HG03108 (cell line): ENCODE measurements around the gene PDE4D.
"Not testable (repeated sequence)": the region's sequence is repeated elsewhere in the genome, so short reads cannot be mapped to it uniquely, and the experiment has no call there.

ENCODE experiments used
- ATAC-seq: cut with Tn5 transposase; IDR thresholded peaks from one replicate; pipeline ENCODE4 v1.9.1; 2021; ENCODE audit warnings: moderate library complexity; ENCODE audit not compliant: unreplicated experiment

The PDE4D gene

DNA sequence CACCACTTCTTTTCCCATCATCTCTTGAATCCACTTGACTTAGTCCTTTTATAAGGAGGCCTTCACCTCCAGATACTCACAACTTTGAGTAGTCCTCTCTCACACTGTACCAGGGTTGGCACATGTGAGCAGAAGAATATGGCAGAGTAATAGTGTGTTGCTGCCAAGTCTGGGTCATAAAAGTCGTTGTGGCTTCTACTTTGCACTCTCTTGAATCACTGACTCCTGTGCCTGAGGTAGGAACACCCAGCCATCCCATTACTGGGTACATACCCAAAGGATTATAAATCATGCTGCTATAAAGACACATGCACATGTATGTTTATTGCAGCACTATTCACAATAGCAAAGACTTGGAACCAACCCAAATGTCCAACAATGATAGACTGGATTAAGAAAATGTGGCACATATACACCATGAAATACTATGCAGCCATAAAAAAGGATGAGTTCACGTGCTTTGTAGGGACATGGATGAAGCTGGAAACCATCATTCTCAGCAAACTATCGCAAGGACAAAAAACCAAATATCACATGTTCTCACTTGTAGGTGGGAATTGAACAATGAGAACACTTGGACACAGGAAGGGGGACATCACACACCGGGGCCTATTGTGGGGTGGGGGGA is 145.4 kb downstream of the PDE4D start:
- ATAC-seq: not testable (repeated sequence)

DNA sequence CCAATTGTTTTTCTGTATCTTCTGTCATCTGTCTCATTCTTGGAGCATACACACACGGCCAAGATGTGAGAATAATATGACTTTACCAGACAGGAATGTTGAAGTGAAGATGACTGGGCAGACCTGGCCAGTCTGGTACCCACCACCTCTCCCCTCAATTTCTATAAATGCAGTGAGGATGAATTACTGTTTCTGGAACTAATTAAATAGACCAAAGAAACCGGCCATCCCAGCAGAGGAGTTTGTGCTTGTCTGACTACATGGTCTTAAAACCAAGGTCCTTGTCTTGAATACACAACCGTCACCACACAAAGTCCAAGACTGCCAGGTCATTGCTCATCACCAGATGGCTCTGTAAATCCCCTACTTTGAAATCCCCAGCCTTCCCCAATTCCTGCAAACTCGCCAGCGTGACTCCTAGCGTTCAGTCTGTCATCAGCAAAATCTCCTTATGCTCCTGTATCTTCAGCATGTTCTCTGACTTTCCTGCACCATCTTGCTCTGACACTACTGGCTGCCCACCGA is 147.2 kb downstream of the PDE4D start:
- no peak for ATAC-seq

DNA sequence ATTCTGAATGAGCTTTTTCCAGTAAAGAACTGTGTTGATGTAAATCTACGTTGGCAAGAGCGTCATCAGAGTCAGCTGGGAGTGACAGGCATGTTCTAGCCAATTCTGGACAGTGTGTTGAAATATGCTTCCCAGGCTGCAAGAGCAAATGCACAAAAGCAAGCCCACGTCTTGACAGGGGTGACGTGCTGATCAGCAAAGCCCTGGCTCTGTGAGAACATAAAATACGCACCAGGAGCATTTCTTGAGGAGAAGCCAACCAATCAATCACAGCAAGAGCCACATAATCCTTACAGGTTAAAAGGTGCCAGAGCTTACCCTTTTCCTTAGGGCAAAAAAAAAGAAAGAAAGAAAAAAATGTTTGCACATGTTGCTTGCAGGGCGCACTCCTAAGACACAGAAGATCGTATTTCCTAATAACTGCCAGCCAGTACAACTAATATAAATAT is 148.1 kb downstream of the PDE4D start:
- no peak for ATAC-seq

DNA sequence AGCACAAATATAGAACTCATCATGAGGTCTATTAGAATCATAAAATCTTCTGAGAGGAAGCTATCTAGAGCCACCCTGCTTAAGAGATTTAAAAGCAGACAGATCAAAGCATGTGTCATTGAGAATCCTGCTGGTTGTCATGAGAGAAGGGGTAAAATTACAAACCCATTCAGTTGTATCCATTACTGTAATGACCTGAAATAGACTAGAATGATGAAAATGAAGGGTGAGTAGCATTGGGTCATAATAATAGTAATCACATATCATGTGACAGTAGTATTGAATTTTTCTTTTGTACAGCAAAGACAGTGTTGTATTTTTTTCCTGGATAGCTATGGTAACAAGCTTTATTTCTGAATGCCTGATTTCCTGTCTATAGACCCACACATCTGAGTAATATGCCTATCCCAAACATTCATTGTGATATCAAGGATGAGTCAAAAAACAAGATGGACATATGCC is 149.0 kb downstream of the PDE4D start:
- no peak for ATAC-seq

DNA sequence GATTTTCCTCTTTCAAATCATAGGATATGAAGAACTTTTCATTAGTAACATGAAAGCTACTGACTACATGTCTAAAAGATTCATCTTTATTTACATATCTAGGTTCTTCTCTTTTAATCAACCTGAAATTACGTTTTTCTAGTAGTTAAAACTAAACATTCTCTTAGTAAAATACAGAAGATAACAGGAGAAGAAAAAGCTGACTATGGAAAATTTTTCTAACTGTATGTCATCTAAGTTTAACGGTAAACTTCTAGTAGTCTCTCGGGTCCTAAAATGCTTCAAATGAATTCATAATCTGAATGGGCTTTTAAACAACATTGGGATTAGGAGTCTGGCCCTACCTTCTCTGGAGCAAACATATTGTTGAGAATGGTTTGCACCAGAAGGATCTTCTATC is 151.9 kb downstream of the PDE4D start:
- no peak for ATAC-seq

DNA sequence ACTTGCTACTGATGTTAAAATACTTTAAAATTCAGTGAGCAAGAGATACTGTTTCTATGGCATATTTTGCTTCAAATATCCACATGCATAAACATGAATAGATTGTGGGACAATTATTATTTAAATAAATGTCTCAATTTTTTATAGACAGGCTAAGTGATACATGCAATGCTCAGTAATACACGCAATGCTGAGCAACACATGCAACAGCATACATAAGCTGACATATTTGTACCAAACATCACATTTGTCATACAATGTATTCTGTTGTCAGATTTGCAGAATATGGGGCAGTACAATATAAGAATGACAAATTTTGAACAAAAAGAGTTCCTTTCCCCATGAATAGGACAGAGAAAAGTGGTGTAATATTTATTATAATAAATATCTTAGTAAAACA is 155.5 kb downstream of the PDE4D start:
- ATAC-seq: no peak

DNA sequence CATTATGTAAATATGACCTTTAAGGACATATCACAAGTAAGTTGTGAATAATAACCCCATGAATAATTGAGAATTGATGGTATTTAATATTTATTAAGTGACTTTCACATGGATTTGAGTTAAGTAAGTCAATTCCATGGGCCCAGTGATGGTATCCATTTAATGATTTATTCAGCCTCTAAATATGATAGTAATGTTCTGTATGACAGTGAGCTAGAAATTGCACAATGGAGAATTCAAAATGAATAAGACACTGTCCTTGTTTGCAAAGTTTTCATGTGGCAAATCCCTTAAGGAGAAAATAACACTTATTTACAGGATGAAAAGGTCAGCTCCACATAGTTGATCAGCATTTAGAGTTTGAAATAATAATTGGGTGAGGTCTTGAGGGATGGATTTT is 160.7 kb downstream of the PDE4D start:
- no peak for ATAC-seq

DNA sequence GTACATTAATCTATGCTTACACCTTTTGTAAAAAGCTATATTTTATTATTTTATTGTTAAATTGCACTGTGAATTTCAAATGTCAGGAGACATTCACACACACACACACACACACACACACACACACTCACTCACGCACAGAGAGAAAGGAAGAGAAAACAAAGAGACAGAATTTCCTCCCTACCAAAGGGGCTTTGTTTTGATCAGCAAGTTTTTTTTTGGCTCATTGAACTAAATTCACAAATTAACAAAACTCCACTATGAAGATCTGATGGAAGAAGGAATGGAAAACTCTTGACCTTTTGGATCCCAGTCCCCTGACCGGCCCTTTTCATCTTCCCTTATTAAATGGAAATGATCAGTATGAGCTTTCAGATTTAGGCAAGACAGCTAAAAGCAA is 161.2 kb downstream of the PDE4D start:
- ATAC-seq: no peak

DNA sequence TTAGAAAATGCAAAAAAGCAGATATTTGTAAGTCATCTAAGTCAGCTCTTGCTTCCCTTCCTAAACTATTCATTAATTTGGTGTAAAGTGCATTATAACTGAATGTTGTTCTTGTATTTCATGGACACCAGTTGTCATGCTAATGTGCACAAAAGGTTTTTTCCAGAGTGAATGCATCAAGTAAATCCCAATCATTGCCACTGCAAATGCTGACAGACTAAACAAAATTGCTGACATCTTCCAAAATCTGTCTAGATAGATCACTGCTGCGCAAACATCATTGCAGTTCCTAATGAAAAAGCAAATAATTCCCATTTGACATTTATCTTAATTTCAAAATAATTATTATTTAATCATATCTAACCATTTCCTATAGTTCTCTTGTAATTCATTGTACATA is 161.7 kb downstream of the PDE4D start:
- ATAC-seq: no peak

DNA sequence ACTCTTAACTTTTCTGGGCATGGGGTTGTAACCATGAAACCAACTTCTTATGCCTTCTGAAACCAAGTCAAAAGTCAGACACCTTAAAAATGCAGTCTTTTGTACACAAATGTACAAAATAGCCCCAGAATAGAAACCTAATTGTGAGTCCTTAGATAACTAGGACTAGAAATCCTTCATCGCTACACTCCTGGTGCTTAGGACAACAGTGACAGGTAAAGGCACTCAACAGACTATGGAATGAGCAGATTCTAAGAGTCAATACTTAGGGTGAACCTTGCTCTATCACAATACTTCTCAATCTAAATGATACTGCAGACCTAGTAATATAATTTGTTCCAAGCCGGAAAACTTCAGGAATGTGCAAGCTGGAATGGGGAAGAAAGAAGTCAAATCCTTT is 163.7 kb downstream of the PDE4D start:
- ATAC-seq: no peak

DNA sequence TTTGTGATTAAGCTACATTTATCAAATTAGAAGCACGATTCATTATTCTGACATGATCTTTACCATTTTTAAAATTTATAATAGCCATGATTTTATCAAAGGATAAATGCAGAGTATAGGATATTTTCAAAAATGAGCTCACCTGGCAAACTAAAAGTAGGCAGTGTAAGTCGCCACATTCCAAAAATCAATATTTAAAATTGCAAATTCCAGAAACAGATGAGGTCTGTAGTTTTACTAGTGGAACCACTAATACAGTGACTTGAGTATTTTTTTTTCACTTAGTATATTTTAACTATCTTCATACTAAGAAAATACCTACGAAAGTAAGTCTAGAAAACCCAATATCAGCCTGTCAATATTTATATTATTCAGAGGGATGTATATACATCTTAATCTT is 164.2 kb downstream of the PDE4D start:
- no peak for ATAC-seq

DNA sequence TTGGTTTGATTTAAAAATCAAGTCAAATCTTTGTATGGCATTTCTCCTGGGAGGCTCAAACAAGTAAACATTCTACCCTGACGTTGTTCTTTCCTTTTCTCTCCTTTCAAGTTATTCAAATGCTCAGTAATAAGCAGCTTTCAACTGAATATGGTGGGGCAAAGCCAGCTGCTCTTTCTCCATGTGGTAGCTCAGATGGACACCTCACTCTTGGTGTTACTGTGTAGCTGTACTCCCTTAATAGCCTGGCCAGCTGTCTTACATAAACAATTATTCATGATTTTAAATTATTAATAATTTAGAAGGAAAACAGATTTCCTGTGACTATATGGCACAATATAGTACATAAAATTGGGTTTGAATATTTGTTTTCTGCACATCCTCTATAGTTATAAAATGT is 165.2 kb downstream of the PDE4D start:
- no peak for ATAC-seq

DNA sequence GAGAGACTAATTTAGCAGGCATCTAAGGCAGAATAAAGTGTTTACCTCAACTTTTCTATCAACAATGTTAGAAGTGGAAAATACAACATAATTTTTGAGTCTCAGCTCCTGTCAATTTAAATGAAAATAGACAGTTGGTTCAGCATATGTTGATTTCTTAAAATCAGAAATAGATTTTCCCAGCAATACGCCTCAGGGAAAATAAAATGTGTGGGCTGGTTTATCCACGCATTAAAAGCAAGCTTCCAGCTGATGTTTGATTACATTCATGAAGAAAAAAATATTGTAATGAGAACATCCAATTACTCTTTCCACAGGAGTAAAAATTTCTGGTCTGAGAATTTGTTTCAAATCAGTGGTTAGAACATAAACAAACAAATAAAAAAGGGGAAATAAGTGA is 166.3 kb downstream of the PDE4D start:
- no peak for ATAC-seq

DNA sequence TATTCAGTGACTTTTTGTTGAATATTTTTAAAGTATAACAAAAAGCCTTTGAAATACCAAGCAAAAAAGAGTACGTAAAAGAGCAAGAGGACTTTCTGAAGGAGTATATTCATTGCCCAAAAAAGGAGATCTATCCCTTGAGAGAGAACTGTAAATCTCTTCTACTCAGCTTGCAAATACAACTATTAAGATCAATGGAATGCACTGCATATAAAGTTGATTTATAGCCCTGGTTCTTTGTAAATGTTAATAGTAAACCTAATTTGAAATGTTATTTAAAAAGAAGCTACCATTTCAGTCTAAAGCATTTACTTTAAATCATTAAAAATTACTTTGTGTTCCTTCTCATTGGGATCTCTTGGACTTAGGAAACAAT is 168.1 kb downstream of the PDE4D start:
- no peak for ATAC-seq

DNA sequence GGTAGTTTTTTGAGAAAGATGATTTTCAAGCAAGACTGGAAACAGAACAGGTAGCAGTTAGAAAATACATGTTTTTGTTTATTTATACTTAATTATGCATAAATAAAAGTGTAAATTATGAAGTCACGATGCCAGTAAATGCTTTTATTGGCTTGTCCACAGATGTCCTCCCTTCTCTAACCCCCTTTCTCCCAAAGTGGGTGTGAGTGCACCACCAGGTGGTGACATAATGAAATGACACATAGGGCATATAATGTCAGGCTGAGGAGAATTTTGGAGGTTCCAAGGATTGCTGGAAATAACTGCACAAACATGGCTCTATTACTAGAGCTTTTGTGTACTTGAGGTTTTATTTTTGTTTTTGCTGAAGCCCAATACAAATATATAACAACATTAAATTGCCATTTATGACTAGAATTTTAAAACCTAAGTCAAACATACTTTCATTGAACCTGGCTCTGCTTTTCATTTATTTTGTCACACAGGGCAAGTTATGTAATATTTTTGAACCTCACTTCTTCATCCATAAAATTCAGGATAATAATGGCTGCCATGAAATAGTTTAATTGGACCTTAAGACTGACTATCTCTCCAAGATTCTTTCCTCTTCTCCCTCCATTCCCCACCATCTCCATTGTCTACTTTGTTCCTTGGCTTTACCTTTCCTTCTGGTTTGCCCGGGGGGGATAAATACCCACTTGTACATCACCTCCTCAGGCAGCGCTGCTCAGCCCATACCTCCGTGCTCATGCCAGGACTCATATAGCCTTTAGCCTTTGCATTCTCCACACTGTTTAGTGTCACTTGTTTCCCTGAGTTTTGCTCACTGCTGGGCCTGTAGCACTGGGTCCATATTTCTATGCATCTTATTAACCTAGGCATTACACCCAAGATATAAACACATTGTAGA is 168.8 kb downstream of the PDE4D start:
- ATAC-seq: no peak

DNA sequence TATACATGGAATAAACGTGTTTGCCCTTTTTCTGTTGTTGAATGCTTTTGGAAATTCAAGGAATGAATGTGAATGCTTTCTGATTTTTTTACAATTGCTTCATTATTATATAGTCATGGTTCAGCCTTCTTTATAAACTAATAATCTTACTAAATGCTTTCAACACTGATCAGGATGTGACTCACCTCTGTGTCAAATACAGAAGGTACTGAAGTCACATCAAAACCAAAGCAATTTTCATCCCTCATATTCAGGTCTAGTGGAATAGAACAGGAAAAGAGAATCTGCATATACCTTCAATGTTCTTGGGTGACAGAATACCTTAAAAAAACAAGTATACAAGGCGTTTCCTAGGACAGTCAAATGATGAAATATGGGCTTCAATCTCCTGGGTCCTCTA is 170.7 kb downstream of the PDE4D start:
- ATAC-seq: no peak

DNA sequence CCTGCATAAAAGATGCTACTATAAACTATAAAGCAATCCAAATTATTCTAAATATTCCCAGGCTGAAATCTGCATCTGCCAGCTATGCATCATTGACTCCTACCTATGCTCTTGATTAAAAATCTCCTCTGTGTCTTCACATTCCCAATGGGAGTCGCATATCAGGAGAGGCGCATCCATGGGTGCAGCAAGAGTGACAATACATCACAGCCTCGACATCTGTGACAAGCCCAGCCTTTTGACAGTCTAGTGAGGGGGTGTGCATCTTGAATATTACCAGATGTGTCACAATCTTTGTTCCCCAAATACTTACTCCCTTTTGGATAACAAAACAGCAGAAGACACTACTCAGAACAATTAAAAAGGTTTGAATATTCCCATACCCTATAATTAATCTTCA is 171.8 kb downstream of the PDE4D start:
- ATAC-seq: no peak

DNA sequence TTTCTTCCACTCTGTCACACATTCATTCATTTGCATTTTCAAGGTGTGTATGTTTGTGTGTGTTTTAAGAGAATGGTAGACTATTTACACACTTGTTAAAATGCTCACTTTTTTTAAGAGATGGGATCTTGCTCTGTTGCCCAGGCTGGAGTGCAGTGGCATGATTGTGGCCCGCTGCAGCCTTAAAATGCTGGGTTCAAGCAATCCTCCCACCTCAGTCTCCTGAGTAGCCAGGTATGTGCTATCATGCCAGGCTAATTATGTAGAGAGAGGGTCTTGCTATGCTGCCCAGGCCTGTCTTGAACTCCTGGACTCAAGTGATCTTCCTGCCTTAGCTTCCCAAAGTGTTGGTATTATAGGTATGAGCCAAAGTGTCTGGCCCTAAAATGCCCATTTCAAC is 173.5 kb downstream of the PDE4D start:
- ATAC-seq: no peak

DNA sequence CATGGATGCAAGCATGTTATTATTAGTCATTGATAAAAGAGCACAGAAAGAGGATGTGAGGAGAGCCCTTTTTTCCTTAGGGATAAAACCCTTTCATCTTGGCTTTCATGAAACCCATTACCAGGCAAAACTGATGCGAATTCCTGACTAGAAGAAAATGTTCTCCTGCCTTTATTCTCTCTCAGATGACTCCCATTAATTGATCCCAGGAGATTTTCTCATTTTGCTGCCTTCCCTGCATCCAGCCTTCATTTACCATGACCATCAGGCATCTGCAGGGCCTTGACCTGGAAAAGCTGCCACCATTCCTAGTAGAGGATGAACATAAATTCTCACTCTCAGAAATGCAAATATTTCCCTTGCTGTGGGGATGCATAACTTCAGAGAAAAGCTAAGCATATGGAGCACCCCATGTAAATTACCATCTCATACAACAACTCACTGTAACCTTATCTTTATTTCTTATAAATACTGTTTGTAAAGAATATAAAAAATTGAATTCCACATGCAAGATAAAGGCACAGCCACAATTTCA is 176.5 kb downstream of the PDE4D start:
- ATAC-seq: no peak

DNA sequence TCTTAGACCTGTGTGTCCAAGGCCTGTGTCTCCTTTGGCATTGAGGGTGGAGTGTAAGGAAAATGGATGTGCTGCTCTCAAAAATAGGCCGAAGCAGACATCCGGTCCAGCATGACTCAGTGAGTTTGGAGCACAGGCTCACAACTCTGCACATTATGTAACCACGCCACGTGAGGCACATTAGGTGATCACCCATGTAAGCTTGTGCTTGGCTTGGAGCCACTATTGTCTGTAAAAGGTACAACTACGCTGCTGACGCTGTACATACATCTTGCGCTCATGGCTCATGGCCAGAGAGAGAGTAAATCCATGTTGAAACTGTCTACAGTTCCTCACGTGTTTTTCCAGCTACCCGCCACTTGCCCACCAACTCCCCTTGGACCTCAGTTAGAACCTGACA is 177.5 kb downstream of the PDE4D start:
- no peak for ATAC-seq

DNA sequence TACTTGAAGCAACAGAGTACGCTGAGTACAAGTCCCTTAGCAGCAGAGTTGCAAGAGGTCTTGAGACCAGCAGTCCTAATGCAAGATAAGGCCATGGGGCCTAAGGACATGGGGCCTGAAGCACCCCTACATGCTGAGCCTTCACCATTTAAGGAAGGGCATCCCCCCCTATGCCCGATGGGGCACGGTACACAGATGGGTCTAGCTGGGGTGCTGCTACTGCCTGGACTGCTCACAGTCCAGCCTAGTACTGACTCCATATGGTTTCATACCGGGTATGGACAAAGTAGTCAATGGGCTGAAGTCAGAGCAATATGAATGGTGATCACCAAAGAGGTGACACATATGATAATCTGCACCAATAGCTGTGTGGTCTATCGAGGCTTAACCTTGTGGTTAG is 178.3 kb downstream of the PDE4D start:
- no peak for ATAC-seq

DNA sequence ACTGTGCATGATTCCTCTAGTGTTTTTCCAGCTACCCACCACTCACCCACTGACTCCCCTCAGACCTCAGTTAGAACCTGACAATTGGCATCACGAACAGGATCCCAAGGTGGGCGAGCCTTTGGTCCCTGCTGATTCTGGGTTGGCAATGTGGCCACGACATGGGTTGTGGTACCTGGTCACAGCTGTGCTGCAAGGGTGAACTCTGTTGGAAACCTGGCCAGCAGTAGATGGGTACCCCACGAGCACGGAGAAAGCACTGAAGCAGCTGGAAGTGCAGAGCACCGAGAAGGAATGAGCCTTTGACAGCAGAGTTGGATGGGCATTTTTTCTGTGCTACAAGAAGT is 180.1 kb downstream of the PDE4D start:
- no peak for ATAC-seq
